AML-193 (cell line): Measurements from ENCODE around the gene PTPRD.
A peak's percentile ranks its signal among the peaks of the same experiment; 100 is the strongest.

ENCODE experiments used
- DNase-seq, 2 experiments: peaks; one replicate each; lab custom pipeline; 2025; lab: John Stamatoyannopoulos, UW

PTPRD gene

GRCh38 chr9:8904771-8905515, 1707.9 kb downstream of the PTPRD start:
- no peak for DNase-seq

GRCh38 chr9:8903077-8903476, 1709.7 kb downstream of the PTPRD start:
- no peak for DNase-seq

- DNase-seq: no peak
Observed at GRCh38 chr9:8901146-8901545, 1711.7 kb downstream of the PTPRD start.

- DNase-seq: no peak
Observed at GRCh38 chr9:8899511-8899910, 1713.3 kb downstream of the PTPRD start.

- DNase-seq: peak; percentile 2 to 35
Observed at GRCh38 chr9:8895861-8896224, 1717.0 kb downstream of the PTPRD start.

- no peak for DNase-seq
Observed at GRCh38 chr9:8895106-8895860, 1717.5 kb downstream of the PTPRD start.

GRCh38 chr9:8890695-8891094, 1722.1 kb downstream of the PTPRD start:
- DNase-seq: no peak

- DNase-seq: no peak
Observed at GRCh38 chr9:8889100-8889499, 1723.7 kb downstream of the PTPRD start.

- no peak for DNase-seq
Observed at GRCh38 chr9:8888591-8888990, 1724.2 kb downstream of the PTPRD start.

GRCh38 chr9:8887369-8887768, 1725.4 kb downstream of the PTPRD start:
- no peak for DNase-seq

GRCh38 chr9:8883321-8883720, 1729.5 kb downstream of the PTPRD start:
- no peak for DNase-seq

- DNase-seq: no peak
Observed at GRCh38 chr9:8880060-8880459, 1732.7 kb downstream of the PTPRD start.

- DNase-seq: no peak
Observed at GRCh38 chr9:8879284-8879683, 1733.5 kb downstream of the PTPRD start.

- DNase-seq: no peak
Observed at GRCh38 chr9:8877753-8878494, 1734.9 kb downstream of the PTPRD start.

GRCh38 chr9:8876303-8876702, 1736.5 kb downstream of the PTPRD start:
- no peak for DNase-seq

GRCh38 chr9:8874482-8874881, 1738.3 kb downstream of the PTPRD start:
- DNase-seq: no peak

GRCh38 chr9:8872802-8873201, 1740.0 kb downstream of the PTPRD start:
- no peak for DNase-seq

- no peak for DNase-seq
Observed at GRCh38 chr9:8871796-8872445, 1740.9 kb downstream of the PTPRD start.

GRCh38 chr9:8871396-8871795, 1741.4 kb downstream of the PTPRD start:
- no peak for DNase-seq

- DNase-seq: no peak
Observed at GRCh38 chr9:8869812-8870211, 1743.0 kb downstream of the PTPRD start.

GRCh38 chr9:8868632-8869031, 1744.2 kb downstream of the PTPRD start:
- no peak for DNase-seq

- DNase-seq: no peak
Observed at GRCh38 chr9:8867148-8867547, 1745.7 kb downstream of the PTPRD start.
